GM11168 (cell line): ENCODE results near the gene SUSD3.

Experiments used
- in situ Hi-C: fragments of 300-500 bp; cut with MboI; formaldehyde crosslinking; loops from one replicate; pipeline ENCODE4 v1.12.0; 2022; ENCODE audit warnings: low sequenced_read_pairs; ENCODE audit not compliant: unreplicated experiment

SUSD3 gene

GRCh38 chr9:93132287-93132927 is 73.9 kb downstream of the SUSD3 start:
- in situ Hi-C loops, result no loop called here

GRCh38 chr9:93132946-93133680 is 74.6 kb downstream of the SUSD3 start:
- in situ Hi-C loops, result no loop called here

GRCh38 chr9:93133681-93134014 is 75.1 kb downstream of the SUSD3 start:
- in situ Hi-C loops, result no loop called here

DNA sequence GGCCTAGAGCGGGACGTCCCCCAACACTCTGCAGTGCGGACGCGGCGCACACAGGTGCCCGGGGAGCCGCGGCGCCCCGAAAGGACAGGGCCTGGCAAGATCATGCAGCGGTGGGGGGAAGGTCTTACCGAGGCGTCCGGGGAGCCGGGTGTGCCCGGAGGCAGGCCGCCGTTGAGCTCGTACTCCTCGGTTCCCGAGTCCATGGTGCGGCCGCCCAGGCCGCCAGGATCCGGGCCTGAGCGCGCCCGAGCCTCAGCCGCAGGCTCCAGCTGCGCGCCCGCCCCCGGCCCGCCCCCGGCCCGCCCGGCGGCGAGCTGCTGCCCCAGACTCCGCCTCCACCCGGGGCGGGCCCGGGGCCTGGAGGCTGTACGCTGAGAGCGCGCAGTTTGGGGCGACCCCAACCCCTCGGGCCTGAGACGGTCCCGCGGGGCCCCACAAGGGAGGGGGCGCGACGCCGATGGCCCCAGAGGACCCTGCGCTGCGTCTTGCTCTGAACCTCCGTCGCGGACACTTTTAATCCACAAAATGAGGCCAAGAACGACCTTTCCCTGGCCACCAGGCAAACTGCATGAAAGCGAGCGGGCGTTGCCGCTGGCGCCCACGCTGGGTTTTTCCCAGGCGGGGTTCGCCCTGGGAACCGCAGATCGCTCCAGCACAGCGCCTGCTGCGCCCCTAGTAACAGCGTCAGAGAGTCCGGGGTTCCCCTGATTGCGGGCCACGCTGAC is 75.7 kb downstream of the SUSD3 start, which contains the start of gene NINJ1:
NINJ1 (minus strand) TSS at position 237 of the 725 bp plus-strand sequence; CDS start at position 203, 34 bp downstream.
- in situ Hi-C loops, result no loop called here
